A549 treated with GW870086 at 1 μM for 4 hours (cell line): ENCODE data around the gene OR1A1. TPM values are rescaled to one million over a fixed set of nuclear protein-coding genes. Genes with fewer than 3 reads are reported as not detected.

Experiments used
- total RNA-seq: library from RNA; stranded (reverse); fragments of 200-300 nt; extraction: Qiagen RNA extraction; gene quantifications from 5 replicates; pipeline ENCODE4 v1.2.3, GENCODE V29; 2022; ENCODE audit warnings: low read depth

The OR1A1 gene
- not detected in 5 replicates for total RNA-seq

DNA sequence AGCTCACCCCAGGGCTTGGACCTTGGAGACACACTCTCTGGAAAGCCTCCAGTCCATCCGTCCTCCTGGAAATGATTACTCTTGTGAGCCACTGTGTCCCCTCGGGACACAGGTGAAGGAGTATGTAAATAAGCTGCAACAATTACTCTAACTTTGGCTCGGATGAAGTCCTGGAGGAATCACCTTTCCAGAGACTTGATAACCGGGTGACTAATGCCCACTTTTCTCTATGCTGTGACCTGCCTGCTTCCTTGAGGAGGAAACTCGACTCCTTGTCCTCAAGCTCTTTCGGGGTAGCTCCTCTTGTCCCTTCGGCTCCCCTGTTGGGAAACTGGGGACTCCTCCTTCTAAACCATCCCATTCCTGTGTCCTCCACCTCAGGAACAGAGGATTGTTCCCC is at the start of gene OR1A1:
Gene OR1A1, plus strand, starts transcription at position 301 of the 400 bp plus-strand sequence. CDS start 7,954 bp downstream, outside the sequence.

GRCh38 chr17:3197219-3197618 is 10.2 kb upstream of the OR1A1 start, which contains the start of gene OR1A2:
Gene OR1A2, plus strand, starts transcription at chr17:3197519. Its CDS starts 0 bp downstream, at chr17:3197519.

Other genes with a start within 250 kb of the OR1A1 start
- gene OR1D5, start 144.1 kb upstream of the OR1A1 start, total RNA-seq = not detected in 5 replicates
- not detected in 5 replicates for gene OR1D2, start 103.2 kb upstream of the OR1A1 start, total RNA-seq
- not detected in 5 replicates for gene OR1G1, start 80.1 kb upstream of the OR1A1 start, total RNA-seq
- gene OR1A2, start 10.1 kb upstream of the OR1A1 start, total RNA-seq = not detected in 5 replicates
- not detected in 5 replicates for gene OR3A1, start 90.7 kb downstream of the OR1A1 start, total RNA-seq
- gene OR3A2, start 178.6 kb downstream of the OR1A1 start, total RNA-seq = not detected in 5 replicates
- not detected in 5 replicates for gene OR1E1, start 190.7 kb downstream of the OR1A1 start, total RNA-seq
- not detected in 5 replicates for gene OR3A3, start 203.7 kb downstream of the OR1A1 start, total RNA-seq
- gene OR1E2, start 226.2 kb downstream of the OR1A1 start, total RNA-seq = not detected in 5 replicates